Kidney (tissue), 14 donors: ENCODE data around the gene VSIG8. TPM values are rescaled to one million over a fixed set of nuclear protein-coding genes. Genes with fewer than 3 reads are reported as not detected.

Experiments
- DNase-seq, 5 donors: peaks; one replicate each; pipeline ENCODE4 v3.0.0-alpha.2; 2013 to 2020
- FAIRE-seq: peaks from 2 replicates; lab custom pipeline; 2012; peaks lifted over from hg19 to GRCh38; lab: Jason Lieb, UNC
- H3K27ac ChIP-seq, 2 donors: one replicate each; pipeline ENCODE4 v1.7.0; 2013; ENCODE audit warnings: low read depth in 2 of 2, low read length in 2 of 2, inconsistent platforms in 1 of 2
- H3K27me3 ChIP-seq: one replicate; pipeline ENCODE4 v1.7.1; 2013; ENCODE audit warnings: low read length, inconsistent platforms; ENCODE audit not compliant: control insufficient read depth, insufficient read depth
- H3K36me3 ChIP-seq, 3 donors: one replicate each; pipeline versions ENCODE4 v1.7.0 to v1.7.1; 2013; ENCODE audit warnings: low read length in 3 of 3, control low read depth in 1 of 3, inconsistent platforms in 1 of 3; ENCODE audit not compliant: insufficient read depth in 3 of 3, control insufficient read depth in 2 of 3
- H3K4me1 ChIP-seq, 3 donors: one replicate each; pipeline versions ENCODE4 v1.7.0 to v1.7.1; 2013; ENCODE audit warnings: low read length in 3 of 3, inconsistent platforms in 1 of 3, low read depth in 1 of 3; ENCODE audit not compliant: control insufficient read depth in 2 of 3, insufficient read depth in 2 of 3
- H3K4me3 ChIP-seq, 3 donors: one replicate each; pipeline versions ENCODE4 v1.7.0 to v1.8.1; 2013; ENCODE audit warnings: low read length in 3 of 3, control low read depth in 1 of 3, inconsistent platforms in 1 of 3
- H3K9ac ChIP-seq, 3 donors: one replicate each; pipeline versions ENCODE4 v1.7.0 to v1.7.1; 2013; ENCODE audit warnings: low read length in 3 of 3, control low read depth in 1 of 3, inconsistent platforms in 1 of 3
- H3K9me3 ChIP-seq, 3 donors: one replicate each; pipeline versions ENCODE4 v1.7.0 to v1.7.1; 2013; ENCODE audit warnings: low read length in 3 of 3, control low read depth in 1 of 3, inconsistent platforms in 1 of 3; ENCODE audit not compliant: control insufficient read depth in 2 of 3, insufficient read depth in 1 of 3
- CTCF ChIP-seq: IDR thresholded peaks from 3 replicates; pipeline ENCODE4 v1.5.1; 2012; ENCODE audit warnings: mild to moderate bottlenecking, moderate library complexity, borderline replicate concordance; ENCODE audit not compliant: insufficient read depth; ENCODE audit errors: extremely low read depth
- intact Hi-C: fragments of 100-400 bp; cut with DNase I; formaldehyde crosslinking; loops from one replicate; pipeline ENCODE4 v1.11.1; 2022
- polyA plus RNA-seq: library from polyadenylated mRNA; stranded (reverse); fragments of 350-450 nt; fragmentation: Illumina TruSeq; extraction: RNeasy Lipid Tissue Mini Kit (QIAGEN cat#74804); gene quantifications from one replicate; pipeline ENCODE4 v1.2.3, GENCODE V29; 2014; ENCODE audit warnings: low read depth, low replicate concordance; ENCODE audit not compliant: insufficient read depth
- total RNA-seq: library from RNA; stranded (reverse); fragmentation: NEBNext Ultra II Directional; extraction: Animal tissue kit (Norgen Biotek cat#: 25700); gene quantifications from one replicate; pipeline ENCODE4 v1.2.1, GENCODE V29; 2021
- donor health status: control.
- donor health status: control.
- donor health status: control.
- donor health status: control.
- donor health status: control.
- donor health status: DM: yes; HTN: yes; CAD: no.
- donor health status: Normal renal cell carcinoma (clear cell type).

VSIG8 gene
- total and polyA plus RNA-seq, 2 donors from 2014 or later, result 8.1 TPM; not detected in 1

GRCh38 chr1:159847231-159847630 lies 15.2 kb downstream of the VSIG8 start:
- no peak for TF ChIP-seq CTCF
- Histone ChIP-seq H3K9me3 (no peaks in the 10 kb centered on the region), H3K27ac (no peak overlapping the region), H3K27me3 (no peaks in the 10 kb centered on the region), H3K4me1 (no peaks in the 10 kb centered on the region), H3K4me3 (no peak overlapping the region), H3K36me3 (no peaks in the 10 kb centered on the region), H3K9ac (no peak overlapping the region)
- DNase-seq, result peak in 1 of 5 donors; percentile 58
- FAIRE-seq, result no peak
- intact Hi-C loops, result no loop called here

- Histone ChIP-seq H3K9me3 (no peaks in the 10 kb centered on the region), H3K4me1 (peaks cover 0 to 2% (median 2%) of the 10 kb centered on the region in 3 donors), H3K27me3 (no peaks in the 10 kb centered on the region), H3K9ac (no peak overlapping the region), H3K36me3 (no peaks in the 10 kb centered on the region), H3K27ac (no peak overlapping the region), H3K4me3 (no peak overlapping the region)
- no peak for TF ChIP-seq CTCF
- FAIRE-seq, result no peak
- intact Hi-C loops, result no loop called here
- peak in 4 of 5 donors; percentile 51 to 75 (median 64) for DNase-seq
Measured at GRCh38 chr1:159845751-159846629, 16.5 kb downstream of the VSIG8 start.

- Histone ChIP-seq H3K27ac (no peak overlapping the region), H3K27me3 (no peaks in the 10 kb centered on the region), H3K4me1 (peaks cover 0 to 2% (median 2%) of the 10 kb centered on the region in 3 donors), H3K9me3 (no peaks in the 10 kb centered on the region), H3K36me3 (no peaks in the 10 kb centered on the region), H3K9ac (no peak overlapping the region), H3K4me3 (no peak overlapping the region)
- DNase-seq (no peak), FAIRE-seq (no peak)
- no peak for TF ChIP-seq CTCF
- intact Hi-C loops, result no loop called here
Measured at GRCh38 chr1:159843459-159843858, 19.0 kb downstream of the VSIG8 start.
